ENCODE data around the gene CALHM6.

The CALHM6 gene

DNA sequence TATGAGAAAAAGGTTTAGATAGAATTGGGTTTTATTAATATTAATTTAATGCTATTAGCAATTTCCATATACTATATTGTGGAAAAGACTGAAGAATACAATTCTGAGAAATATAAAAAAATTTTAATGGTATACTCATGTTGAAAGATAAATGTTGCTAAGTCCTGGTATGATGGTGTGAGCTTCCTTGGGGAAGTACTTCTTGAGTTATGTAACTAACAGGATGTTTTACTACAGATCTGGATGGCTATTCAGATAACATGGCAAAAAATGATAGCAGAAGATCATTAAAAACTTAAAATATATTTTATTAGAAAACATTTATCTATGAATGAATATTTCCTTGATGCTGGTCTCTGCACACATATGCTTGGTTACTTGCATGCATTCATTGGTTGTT lies 23.5 kb upstream of the CALHM6 start:
- Mint-ChIP-seq H3K27ac (no peak overlapping the region), H3K27me3 (peaks cover 13% of the 10 kb centered on the region), H3K4me3 (no peak overlapping the region), H3K9me3 (ENCODE audit: low read depth) (no peaks in the 10 kb centered on the region), H3K4me1 (ENCODE audit: low read depth) (no peaks in the 10 kb centered on the region), H3K36me3 (no peaks in the 10 kb centered on the region)

DNA sequence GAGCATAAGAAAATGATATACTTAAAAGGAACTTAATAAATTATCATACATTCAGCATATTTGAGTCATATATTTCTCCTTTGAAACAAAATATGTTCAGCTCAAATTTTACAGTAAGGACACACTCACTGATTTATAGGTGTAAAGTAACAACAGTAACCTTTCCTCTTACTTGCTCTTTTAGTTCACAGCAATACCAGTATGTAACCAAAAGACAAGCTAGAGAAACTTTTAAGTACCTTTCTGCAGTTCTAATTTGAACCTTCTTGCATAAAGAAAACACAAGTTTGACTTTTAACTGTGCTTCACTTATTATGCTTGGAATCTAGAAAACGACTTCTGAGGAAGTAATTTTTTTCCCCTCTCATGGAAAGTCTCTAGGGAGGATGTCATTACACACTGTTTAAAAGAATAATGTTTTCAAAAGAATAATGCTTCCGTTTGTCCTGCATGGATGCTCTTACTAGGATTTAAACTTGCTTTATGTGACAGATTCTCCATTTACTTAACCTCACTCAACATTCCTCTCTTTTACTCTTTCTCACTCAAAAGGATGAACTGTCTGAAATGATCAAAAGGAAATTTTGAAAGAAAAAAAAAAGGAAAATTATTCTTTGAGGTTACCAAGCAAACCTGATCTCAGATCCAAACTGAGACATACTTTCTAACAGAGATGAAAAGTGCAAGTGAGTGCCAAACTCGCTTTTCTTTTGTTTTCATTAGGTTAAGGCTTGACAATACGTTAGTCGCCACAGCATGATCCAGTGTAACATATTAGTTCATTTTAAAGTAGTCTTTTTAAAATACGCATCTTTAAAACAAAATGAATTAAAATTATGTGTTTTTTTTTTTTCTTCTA lies 22.4 kb upstream of the CALHM6 start:
- H3K27ac Mint-ChIP-seq: no peak overlapping the region
- no peaks in the 10 kb centered on the region for H3K9me3 Mint-ChIP-seq (ENCODE audit: low read depth)
- peaks cover 13% of the 10 kb centered on the region for H3K27me3 Mint-ChIP-seq
- no peak overlapping the region for H3K4me3 Mint-ChIP-seq
- no peaks in the 10 kb centered on the region for H3K36me3 Mint-ChIP-seq
- no peaks in the 10 kb centered on the region for H3K4me1 Mint-ChIP-seq (ENCODE audit: low read depth)

DNA sequence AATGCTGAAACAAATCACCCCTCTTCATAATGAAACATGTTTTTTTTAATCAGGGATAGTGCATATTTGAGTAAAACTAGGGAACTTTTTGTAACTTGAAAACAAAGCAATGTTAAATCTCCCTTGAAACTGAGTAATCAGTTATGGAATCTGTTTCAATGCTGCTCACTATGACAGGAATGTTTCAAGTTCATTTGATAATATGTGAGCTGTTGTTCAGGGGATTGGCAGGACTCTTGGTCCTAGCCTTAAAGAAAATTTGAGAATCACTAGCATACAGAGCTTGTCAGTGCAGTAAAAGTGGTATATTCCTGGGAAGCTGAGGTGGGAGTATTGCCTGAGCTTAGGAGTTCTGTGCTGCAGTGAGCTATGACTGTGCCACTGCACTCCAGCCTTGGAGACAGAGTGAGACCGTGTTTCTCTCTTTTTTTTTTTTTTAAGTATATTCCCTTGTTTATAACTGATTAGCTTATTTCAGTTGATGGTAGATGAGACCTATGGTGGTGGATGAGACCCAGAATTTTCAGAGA lies 21.6 kb upstream of the CALHM6 start:
- Mint-ChIP-seq H3K4me3 (no peak overlapping the region), H3K4me1 (ENCODE audit: low read depth) (no peaks in the 10 kb centered on the region), H3K27me3 (peaks cover 13% of the 10 kb centered on the region), H3K9me3 (ENCODE audit: low read depth) (no peaks in the 10 kb centered on the region), H3K36me3 (no peaks in the 10 kb centered on the region), H3K27ac (no peak overlapping the region)

DNA sequence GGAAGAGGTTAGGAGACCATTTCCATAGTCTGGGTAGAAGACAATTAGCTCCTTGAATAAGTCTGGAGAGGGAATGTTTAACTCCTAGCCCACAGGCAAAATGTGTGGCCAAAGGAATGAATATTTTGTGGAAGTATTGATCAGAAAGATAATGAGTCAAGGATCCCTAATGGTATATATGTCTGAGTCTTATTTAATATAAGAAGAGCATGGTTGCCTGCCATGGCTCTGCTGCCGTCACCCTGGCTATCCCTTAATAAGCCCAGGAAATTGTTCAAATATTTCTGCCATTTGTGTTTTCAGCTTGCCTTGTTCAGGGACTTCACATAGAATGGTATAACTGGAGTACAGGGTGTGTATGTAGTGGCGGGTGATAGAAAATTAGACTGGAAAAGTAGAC lies 18.1 kb upstream of the CALHM6 start:
- Mint-ChIP-seq H3K9me3 (ENCODE audit: low read depth) (no peaks in the 10 kb centered on the region), H3K27ac (no peak overlapping the region), H3K36me3 (no peaks in the 10 kb centered on the region), H3K4me3 (no peak overlapping the region), H3K4me1 (ENCODE audit: low read depth) (no peaks in the 10 kb centered on the region), H3K27me3 (peaks cover 19% of the 10 kb centered on the region)

DNA sequence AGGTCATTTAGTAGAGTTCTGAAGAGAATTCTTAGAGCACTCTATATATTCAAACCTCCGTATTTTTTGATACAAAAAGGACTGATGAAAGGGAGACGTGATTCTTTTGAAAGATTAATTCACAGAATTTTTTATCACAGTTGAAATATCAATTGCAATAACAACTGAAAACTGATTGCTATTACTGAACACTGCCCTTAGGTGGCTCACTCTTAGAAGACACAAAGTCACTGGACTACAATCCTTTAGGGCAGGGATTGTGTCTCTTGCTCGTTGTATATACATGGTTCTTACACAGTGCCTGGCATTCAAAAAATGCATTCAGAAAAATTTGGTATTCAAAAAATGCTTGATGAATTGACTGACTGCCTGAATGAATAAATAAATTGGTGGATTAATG lies 17.1 kb upstream of the CALHM6 start:
- no peak overlapping the region for H3K27ac Mint-ChIP-seq
- no peaks in the 10 kb centered on the region for H3K4me1 Mint-ChIP-seq (ENCODE audit: low read depth)
- no peaks in the 10 kb centered on the region for H3K9me3 Mint-ChIP-seq (ENCODE audit: low read depth)
- peaks cover 22% of the 10 kb centered on the region for H3K27me3 Mint-ChIP-seq
- no peak overlapping the region for H3K4me3 Mint-ChIP-seq
- no peaks in the 10 kb centered on the region for H3K36me3 Mint-ChIP-seq

DNA sequence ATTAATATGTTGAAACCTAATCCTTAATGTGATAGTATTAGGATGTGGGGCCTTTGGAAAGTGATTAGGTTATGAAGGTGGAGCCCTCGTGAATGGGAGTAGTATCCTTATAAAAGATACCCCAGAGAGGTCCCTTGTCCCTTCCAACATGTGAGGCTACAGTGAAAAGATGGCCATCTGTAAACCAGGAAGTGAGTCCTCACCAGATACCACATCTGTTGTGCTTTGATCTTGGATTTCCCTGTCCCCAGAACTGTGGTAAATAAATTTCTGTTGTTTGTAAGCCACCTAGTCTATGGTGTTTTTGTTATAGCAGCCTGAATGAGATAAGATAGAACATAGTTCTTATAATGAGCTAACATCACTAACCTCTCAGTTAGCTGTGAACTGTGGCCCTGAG lies 16.6 kb upstream of the CALHM6 start:
- no peaks in the 10 kb centered on the region for H3K9me3 Mint-ChIP-seq (ENCODE audit: low read depth)
- H3K27me3 Mint-ChIP-seq: peaks cover 22% of the 10 kb centered on the region
- H3K4me3 Mint-ChIP-seq: no peak overlapping the region
- no peaks in the 10 kb centered on the region for H3K36me3 Mint-ChIP-seq
- no peaks in the 10 kb centered on the region for H3K4me1 Mint-ChIP-seq (ENCODE audit: low read depth)
- H3K27ac Mint-ChIP-seq: no peak overlapping the region

DNA sequence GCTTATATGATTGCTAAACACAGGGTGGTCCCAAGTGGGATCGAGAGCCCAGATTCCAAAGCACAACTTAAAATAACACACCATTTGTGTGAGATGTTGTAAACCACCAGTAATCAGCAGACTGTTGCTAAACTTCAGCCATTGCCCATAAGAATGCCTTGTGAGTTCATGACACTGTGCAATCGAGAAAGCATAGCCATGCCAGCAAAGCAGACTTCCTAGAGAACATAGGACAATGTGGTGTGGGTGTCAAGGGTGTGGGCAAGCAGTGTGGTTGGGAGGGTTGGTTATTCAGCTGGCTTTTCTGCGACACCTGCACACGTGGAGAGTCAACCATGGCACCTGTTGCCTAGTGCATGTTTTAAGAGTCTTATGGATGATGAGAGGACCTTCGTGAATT lies 16.1 kb upstream of the CALHM6 start:
- Mint-ChIP-seq H3K36me3 (no peaks in the 10 kb centered on the region), H3K27me3 (peaks cover 22% of the 10 kb centered on the region), H3K4me3 (no peak overlapping the region), H3K4me1 (ENCODE audit: low read depth) (no peaks in the 10 kb centered on the region), H3K27ac (no peak overlapping the region), H3K9me3 (ENCODE audit: low read depth) (no peaks in the 10 kb centered on the region)

DNA sequence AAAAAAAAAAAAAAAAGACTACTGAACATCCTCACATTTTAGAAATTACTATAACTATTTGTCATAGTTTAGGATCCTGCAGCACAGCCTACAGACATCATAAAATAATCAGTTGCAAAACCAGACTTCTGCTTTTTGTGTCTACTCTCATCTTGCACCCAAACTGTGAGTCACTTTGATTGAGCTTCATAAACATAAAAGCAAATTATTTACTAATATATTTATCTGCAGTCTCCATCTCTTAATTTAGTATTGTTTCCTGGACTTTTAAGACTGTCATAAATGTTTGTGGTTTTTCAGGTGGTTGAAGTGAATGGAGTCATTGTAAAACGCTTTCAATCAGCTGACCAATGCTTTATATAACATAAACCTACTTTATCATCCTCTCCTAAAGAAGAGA lies 14.8 kb upstream of the CALHM6 start:
- peaks cover 22% of the 10 kb centered on the region for H3K27me3 Mint-ChIP-seq
- no peak overlapping the region for H3K27ac Mint-ChIP-seq
- no peaks in the 10 kb centered on the region for H3K36me3 Mint-ChIP-seq
- peaks cover 2% of the 10 kb centered on the region for H3K4me1 Mint-ChIP-seq (ENCODE audit: low read depth)
- H3K9me3 Mint-ChIP-seq (ENCODE audit: low read depth): no peaks in the 10 kb centered on the region
- no peak overlapping the region for H3K4me3 Mint-ChIP-seq

DNA sequence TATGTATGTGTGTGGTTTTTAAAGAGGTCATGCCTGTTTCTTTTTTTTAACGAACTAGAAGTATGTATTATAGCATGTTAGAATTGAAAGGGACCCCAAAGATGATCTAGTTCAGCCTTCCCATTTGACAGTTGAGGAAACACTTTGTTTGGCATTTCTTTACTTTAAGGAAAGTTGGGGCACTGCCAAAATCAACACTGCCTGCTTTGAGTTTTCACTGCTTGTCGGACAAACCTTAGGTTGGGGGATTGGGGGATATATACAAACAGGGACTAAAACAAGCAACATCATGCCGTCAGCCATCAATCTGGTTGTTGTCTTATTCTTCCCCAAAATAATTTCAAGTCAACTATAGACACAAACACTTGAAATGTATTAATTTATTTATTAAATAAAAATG lies 14.1 kb upstream of the CALHM6 start:
- Mint-ChIP-seq H3K27me3 (peaks cover 16% of the 10 kb centered on the region), H3K36me3 (no peaks in the 10 kb centered on the region), H3K4me3 (no peak overlapping the region), H3K27ac (no peak overlapping the region), H3K9me3 (ENCODE audit: low read depth) (no peaks in the 10 kb centered on the region), H3K4me1 (ENCODE audit: low read depth) (peaks cover 4% of the 10 kb centered on the region)

DNA sequence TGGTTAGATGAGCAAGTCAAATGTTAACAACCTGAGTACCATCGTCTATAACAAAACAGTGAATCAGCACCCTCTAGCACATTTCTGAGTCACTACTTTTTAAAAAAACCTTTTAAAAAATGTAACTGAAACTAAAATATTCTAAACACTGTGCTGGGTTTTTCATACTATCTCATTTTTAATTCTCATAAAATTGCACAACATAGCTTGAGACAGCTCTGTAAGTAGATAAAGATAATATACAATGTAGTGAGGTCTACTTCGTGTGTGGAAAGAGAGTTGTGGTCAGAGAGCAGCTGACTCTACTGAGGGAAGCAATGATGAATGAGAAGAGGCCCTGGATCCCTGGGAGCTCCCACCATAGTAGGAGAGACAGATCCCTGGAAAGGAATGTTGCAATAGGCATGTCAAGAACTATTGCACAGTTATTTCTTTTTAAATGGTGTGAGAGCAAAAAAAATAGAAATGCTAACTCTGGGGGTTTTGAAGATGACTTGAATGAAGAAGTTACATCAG lies 13.6 kb upstream of the CALHM6 start:
- Mint-ChIP-seq H3K27me3 (peaks cover 12% of the 10 kb centered on the region), H3K4me3 (no peak overlapping the region), H3K4me1 (ENCODE audit: low read depth) (peaks cover 4% of the 10 kb centered on the region), H3K9me3 (ENCODE audit: low read depth) (no peaks in the 10 kb centered on the region), H3K27ac (no peak overlapping the region), H3K36me3 (no peaks in the 10 kb centered on the region)

DNA sequence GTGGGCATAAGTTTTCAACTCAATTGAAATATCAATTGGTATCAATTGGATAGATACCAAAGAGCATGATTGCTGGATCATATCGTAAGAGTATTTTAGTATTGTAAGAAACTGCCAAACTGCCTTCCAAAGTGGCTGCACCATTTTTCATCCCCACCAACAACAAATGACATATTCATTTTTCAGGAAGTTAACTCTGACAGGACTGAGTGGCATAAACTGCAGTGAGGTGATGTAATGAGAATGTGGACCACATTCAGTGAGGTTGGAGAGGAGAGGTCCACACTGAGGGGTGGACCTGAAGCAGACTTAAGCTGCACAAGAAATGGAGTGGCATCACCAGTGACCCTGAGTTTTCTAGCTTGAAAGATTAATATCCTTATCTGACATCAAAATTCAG lies 11.6 kb upstream of the CALHM6 start:
- Mint-ChIP-seq H3K27me3 (peaks cover 14% of the 10 kb centered on the region), H3K36me3 (no peaks in the 10 kb centered on the region), H3K9me3 (ENCODE audit: low read depth) (no peaks in the 10 kb centered on the region), H3K4me1 (ENCODE audit: low read depth) (peaks cover 4% of the 10 kb centered on the region), H3K4me3 (no peak overlapping the region), H3K27ac (no peak overlapping the region)

DNA sequence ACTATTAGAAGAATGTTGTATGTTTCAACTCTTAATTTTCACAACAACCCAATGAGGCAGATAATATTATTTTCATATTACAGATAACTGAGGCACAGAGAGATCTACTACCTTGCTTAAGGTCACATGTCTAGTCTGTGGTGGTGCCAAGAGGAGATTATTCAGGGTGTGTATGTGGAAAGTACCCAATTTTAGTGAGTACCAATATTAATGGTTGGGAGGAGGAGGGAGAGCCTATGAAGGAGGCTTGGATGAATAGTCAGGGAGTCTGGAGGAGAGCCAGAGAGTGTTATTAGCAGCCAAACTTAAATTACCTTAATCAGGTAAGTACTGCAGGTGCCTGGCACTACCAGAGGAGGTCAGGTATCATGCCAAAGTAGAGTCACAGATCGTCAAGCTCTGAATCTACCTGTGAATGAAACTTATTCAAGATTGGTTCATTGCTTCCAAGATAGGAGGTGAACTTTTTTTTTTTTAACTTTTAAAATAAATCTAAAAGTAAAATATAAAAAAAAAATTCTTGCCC lies 10.9 kb upstream of the CALHM6 start:
- no peak overlapping the region for H3K4me3 Mint-ChIP-seq
- no peak overlapping the region for H3K27ac Mint-ChIP-seq
- H3K9me3 Mint-ChIP-seq (ENCODE audit: low read depth): no peaks in the 10 kb centered on the region
- H3K36me3 Mint-ChIP-seq: no peaks in the 10 kb centered on the region
- peaks cover 4% of the 10 kb centered on the region for H3K4me1 Mint-ChIP-seq (ENCODE audit: low read depth)
- peaks cover 13% of the 10 kb centered on the region for H3K27me3 Mint-ChIP-seq

DNA sequence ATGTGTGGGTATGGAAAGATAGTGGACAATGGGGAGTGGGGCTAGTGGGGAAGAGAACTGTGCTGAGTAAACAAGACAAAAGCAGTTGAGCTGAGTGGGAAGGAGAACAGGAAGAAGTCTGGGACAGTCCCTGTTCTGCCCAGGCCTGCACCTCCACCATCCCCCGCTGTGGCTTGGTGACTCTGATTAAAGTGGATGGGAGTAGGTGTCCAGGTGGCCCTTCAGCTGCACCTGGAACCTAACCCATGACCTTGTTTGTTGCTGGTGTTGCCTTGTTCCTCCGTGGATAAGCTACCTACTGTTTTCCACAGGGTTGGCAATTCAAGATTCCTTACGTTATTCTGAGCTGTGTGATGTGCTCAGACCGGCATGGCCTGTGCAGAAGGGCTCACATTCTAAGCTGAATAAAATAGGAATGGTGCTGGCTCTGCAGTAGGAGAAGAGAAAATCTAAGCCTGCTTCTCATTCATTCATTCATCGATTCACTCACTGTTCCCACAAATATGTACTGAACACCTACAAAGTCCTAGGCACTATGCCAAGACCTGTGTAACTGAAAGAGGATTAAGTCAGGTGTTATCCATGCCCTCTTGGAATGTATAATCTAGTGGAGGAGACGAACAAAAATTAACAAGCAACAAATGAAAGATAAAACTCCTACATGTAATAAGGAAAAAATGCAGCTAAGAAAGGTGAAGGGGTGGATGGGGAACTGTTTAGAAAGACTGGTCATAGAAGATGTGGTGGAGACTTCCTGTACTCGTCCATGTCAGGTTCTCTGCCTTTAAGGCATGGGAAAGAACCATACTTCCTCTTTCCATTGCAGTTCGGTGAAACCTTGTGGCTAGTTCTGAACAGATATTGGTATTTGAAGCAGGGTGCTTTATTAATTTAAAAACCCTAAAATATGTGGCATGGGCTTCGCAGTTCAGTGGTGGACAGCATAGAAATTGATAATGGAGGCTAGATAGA lies 10.1 kb upstream of the CALHM6 start:
- Mint-ChIP-seq H3K4me1 (ENCODE audit: low read depth) (peaks cover 4% of the 10 kb centered on the region), H3K27me3 (peaks cover 13% of the 10 kb centered on the region), H3K36me3 (no peaks in the 10 kb centered on the region), H3K27ac (no peak overlapping the region), H3K9me3 (ENCODE audit: low read depth) (no peaks in the 10 kb centered on the region), H3K4me3 (no peak overlapping the region)

DNA sequence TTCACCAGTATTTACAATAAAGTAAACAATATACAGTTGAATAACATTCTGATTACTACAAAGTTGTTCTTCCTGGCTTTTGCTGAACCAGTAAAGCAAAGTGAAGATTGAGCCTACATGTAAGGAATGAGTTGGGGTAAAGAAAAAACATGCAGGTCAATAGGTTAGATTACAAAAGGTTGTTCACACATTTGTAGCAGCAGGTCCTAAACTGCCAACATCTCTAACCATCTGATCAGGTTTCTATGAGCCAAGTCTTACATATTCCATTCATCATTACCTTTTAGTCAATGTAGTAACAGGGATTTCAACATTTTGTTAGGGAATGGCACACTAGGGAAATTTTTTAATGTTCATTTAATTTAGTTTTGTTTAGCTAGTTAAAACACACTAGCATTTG lies 9.3 kb upstream of the CALHM6 start:
- Mint-ChIP-seq H3K4me3 (no peak overlapping the region), H3K27ac (no peak overlapping the region), H3K9me3 (ENCODE audit: low read depth) (no peaks in the 10 kb centered on the region), H3K36me3 (no peaks in the 10 kb centered on the region), H3K27me3 (peaks cover 13% of the 10 kb centered on the region), H3K4me1 (ENCODE audit: low read depth) (peaks cover 4% of the 10 kb centered on the region)

DNA sequence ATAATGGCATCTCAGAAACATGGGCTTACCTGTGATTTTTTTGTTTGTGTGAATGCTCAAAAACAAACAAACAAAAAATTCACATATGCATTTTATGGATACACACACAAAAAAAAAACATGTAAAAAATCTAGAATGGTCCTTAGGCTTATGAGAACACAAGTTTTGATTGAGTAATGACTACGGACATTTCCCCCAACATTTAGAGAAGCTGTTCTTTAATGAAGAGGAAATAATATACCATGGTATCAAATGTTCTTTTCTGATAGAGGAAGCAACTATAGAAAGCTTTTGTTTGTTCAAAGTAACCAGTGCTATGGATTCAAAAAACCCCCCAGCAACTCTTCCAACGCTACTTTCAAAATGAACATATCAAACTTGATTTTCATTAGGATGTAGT lies 8.6 kb upstream of the CALHM6 start:
- Mint-ChIP-seq H3K9me3 (ENCODE audit: low read depth) (no peaks in the 10 kb centered on the region), H3K27ac (no peak overlapping the region), H3K4me3 (no peak overlapping the region), H3K27me3 (peaks cover 13% of the 10 kb centered on the region), H3K36me3 (no peaks in the 10 kb centered on the region), H3K4me1 (ENCODE audit: low read depth) (peaks cover 4% of the 10 kb centered on the region)

All from activated naive CD8-positive, alpha-beta T cell (primary cell).